Hepatocyte (in vitro differentiated cells): Measurements from ENCODE around the gene CDH4. TPM values are rescaled to one million over a fixed set of nuclear protein-coding genes. Genes with fewer than 3 reads are reported as not detected.

Experiments used
- DNase-seq: peaks from one replicate; pipeline ENCODE4 v3.0.0-alpha.2; 2016; ENCODE audit warnings: low spot score
- H2AFZ ChIP-seq: fragments of 200-600 bp; sonication (generic); 2 replicates; pipeline ENCODE4 v1.6.0; 2016; ENCODE audit warnings: antibody characterized with exemption, mild to moderate bottlenecking
- H3K27ac ChIP-seq: fragments of 200-600 bp; sonication (generic); 2 replicates; pipeline ENCODE4 v1.5.1; 2016; ENCODE audit warnings: mild to moderate bottlenecking
- H3K27me3 ChIP-seq: fragments of 200-600 bp; sonication (generic); 2 replicates; pipeline ENCODE4 v1.6.1; 2016
- H3K36me3 ChIP-seq: fragments of 200-600 bp; sonication (generic); replicated peaks from 2 replicates; pipeline ENCODE4 v1.5.1; 2016; ENCODE audit warnings: low read depth; ENCODE audit not compliant: insufficient read depth
- H3K4me1 ChIP-seq: fragments of 200-600 bp; sonication (generic); 2 replicates; pipeline ENCODE4 v1.5.1; 2016; ENCODE audit warnings: mild to moderate bottlenecking, moderate library complexity; ENCODE audit not compliant: insufficient read depth
- H3K4me2 ChIP-seq: fragments of 200-600 bp; sonication (generic); 2 replicates; pipeline ENCODE4 v1.6.0; 2016
- H3K4me3 ChIP-seq: fragments of 200-600 bp; sonication (generic); 2 replicates; pipeline ENCODE4 v1.5.1; 2016; ENCODE audit warnings: mild to moderate bottlenecking
- H3K79me2 ChIP-seq: fragments of 200-600 bp; sonication (generic); 2 replicates; pipeline ENCODE4 v1.6.0; 2017; ENCODE audit warnings: mild to moderate bottlenecking
- H3K9me2 ChIP-seq: fragments of 200-600 bp; sonication (generic); replicated peaks from 2 replicates; pipeline ENCODE4 v1.6.0; 2017; ENCODE audit warnings: mild to moderate bottlenecking; ENCODE audit not compliant: insufficient read depth
- H3K9me3 ChIP-seq: fragments of 200-600 bp; sonication (generic); 2 replicates; pipeline ENCODE4 v1.5.1; 2016; ENCODE audit warnings: low read depth, mild to moderate bottlenecking
- H4K20me1 ChIP-seq: fragments of 200-600 bp; sonication (generic); 2 replicates; pipeline ENCODE4 v1.6.0; 2016; ENCODE audit warnings: mild to moderate bottlenecking; ENCODE audit not compliant: insufficient read depth, poor library complexity, severe bottlenecking
- EZH2 ChIP-seq: fragments of 200-600 bp; sonication (generic); IDR thresholded peaks from 2 replicates; pipeline ENCODE4 v1.6.1; 2016; ENCODE audit warnings: antibody characterized with exemption, mild to moderate bottlenecking, borderline replicate concordance
- EZH2phosphoT487 ChIP-seq: fragments of 200-600 bp; sonication (generic); IDR thresholded peaks from one replicate; pipeline ENCODE4 v1.6.1; 2018; ENCODE audit warnings: antibody characterized with exemption, mild to moderate bottlenecking, low read depth, moderate library complexity; ENCODE audit not compliant: unreplicated experiment, severe bottlenecking
- WGBS: methylation state at CpG from one replicate; pipeline ENCODE4 v1.1.6; 2016; ENCODE audit warnings: low lambda C conversion rate; ENCODE audit errors: missing lambda C conversion rate; 5-methylcytosine and 5-hydroxymethylcytosine counted together
- polyA plus RNA-seq: library from polyadenylated mRNA; unstranded; fragments of >200 nt; fragmentation: Nextera tagmentation; extraction: Ambion mirVana; gene quantifications from 2 replicates; pipeline ENCODE4 v1.2.1, GENCODE V29; 2016
- total RNA-seq: library from RNA; depleted of rRNA; stranded (reverse); fragments of >200 nt; gene quantifications from 2 replicates; pipeline ENCODE4 v1.2.3, GENCODE V29; 2014
- TF ChIP-seq, protein P1 (sequence below): fragments of 200-600 bp; sonication (generic); IDR thresholded peaks from 2 replicates; pipeline ENCODE4 v1.5.1; 2016; ENCODE audit warnings: antibody characterized with exemption, mild to moderate bottlenecking; ENCODE audit not compliant: poor library complexity

The CDH4 gene
- total and polyA plus RNA-seq, 2 experiments from 2014 or later = 0.53 to 0.73 TPM

DNA sequence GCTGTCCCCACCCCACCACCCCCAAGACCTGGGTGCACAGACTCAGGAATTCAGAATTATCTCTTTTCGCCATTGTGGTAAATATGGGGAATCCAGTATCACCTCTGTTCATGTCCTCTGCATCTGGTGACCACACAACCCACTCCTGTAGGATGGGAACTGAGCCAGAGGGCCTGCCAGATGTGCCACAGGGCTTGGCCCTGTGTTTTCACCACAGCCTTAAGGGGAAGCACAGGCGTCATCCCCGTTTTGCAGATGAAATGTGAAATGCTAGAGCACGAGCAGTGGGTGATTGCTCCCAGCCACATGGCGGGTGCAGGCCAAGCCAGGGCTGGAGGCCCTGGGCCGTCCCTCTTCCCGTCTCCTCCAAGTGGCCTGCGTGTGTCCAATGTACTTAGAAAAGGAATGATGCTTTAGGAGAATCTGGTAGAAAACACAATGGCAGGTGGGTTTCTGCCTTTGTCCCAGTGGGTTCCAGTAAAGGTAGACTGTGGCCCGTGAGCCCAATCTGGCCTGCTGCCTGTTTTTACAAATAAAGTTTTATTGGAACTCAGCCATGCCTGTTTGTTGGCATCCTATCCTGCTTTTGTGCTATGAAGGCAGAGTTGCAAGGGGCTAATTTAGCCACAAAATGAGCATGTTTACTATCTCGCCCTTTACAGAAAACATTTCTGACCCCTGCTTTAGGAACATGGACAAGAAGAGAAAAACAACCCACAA is 309.2 kb downstream of the CDH4 start:
- no peaks in the 10 kb centered on the region for H3K36me3 ChIP-seq
- no peak overlapping the region for H3K4me3 ChIP-seq
- H3K4me2 ChIP-seq = no peak overlapping the region
- no peaks in the 10 kb centered on the region for H3K79me2 ChIP-seq
- 90% methylated on average over 10 of the region's 10 CpGs for WGBS
- H3K27ac ChIP-seq = no peak overlapping the region
- H3K9me3 ChIP-seq = no peaks in the 10 kb centered on the region
- no peaks in the 10 kb centered on the region for H3K27me3 ChIP-seq
- no peaks in the 10 kb centered on the region for H3K9me2 ChIP-seq
- no peaks in the 10 kb centered on the region for H3K4me1 ChIP-seq
- no peaks in the 10 kb centered on the region for H4K20me1 ChIP-seq
- TF ChIP-seq, protein P1, sequence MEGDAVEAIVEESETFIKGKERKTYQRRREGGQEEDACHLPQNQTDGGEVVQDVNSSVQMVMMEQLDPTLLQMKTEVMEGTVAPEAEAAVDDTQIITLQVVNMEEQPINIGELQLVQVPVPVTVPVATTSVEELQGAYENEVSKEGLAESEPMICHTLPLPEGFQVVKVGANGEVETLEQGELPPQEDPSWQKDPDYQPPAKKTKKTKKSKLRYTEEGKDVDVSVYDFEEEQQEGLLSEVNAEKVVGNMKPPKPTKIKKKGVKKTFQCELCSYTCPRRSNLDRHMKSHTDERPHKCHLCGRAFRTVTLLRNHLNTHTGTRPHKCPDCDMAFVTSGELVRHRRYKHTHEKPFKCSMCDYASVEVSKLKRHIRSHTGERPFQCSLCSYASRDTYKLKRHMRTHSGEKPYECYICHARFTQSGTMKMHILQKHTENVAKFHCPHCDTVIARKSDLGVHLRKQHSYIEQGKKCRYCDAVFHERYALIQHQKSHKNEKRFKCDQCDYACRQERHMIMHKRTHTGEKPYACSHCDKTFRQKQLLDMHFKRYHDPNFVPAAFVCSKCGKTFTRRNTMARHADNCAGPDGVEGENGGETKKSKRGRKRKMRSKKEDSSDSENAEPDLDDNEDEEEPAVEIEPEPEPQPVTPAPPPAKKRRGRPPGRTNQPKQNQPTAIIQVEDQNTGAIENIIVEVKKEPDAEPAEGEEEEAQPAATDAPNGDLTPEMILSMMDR = no peak
- no peak for TF ChIP-seq EZH2phosphoT487
- TF ChIP-seq EZH2 = no peak
- no peak for DNase-seq
- no peak overlapping the region for H2AFZ ChIP-seq

DNA sequence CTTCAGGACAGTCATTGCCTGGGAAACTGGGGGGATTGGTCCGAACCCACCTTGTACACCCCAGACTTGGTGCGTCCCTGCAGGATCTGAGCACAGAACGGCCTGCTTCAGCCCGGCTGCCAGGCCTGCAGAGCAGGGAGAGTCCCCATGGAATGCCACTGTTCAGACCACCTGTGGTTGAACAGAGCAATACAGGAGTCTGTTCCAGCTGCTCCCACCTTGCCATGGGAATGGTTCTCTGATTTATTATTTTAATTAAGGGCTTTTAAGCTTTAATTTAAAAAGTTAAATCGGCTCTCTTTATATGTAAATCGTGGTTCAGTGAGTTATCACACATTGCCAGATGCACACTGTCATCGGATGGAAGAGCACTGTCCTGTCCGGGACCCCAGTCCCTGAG is 310.4 kb downstream of the CDH4 start:
- Histone ChIP-seq H3K4me3 (no peak overlapping the region), H3K36me3 (no peaks in the 10 kb centered on the region), H3K27me3 (no peaks in the 10 kb centered on the region), H3K4me2 (no peak overlapping the region), H3K79me2 (no peaks in the 10 kb centered on the region), H3K9me3 (no peaks in the 10 kb centered on the region), H2AFZ (no peak overlapping the region), H4K20me1 (no peaks in the 10 kb centered on the region), H3K27ac (no peak overlapping the region), H3K9me2 (no peaks in the 10 kb centered on the region), H3K4me1 (no peaks in the 10 kb centered on the region)
- WGBS = 87% methylated on average over 8 of the region's 8 CpGs
- DNase-seq = no peak
- TF ChIP-seq EZH2 (no peak), EZH2phosphoT487 (no peak)
- TF ChIP-seq, protein P1 = no peak

DNA sequence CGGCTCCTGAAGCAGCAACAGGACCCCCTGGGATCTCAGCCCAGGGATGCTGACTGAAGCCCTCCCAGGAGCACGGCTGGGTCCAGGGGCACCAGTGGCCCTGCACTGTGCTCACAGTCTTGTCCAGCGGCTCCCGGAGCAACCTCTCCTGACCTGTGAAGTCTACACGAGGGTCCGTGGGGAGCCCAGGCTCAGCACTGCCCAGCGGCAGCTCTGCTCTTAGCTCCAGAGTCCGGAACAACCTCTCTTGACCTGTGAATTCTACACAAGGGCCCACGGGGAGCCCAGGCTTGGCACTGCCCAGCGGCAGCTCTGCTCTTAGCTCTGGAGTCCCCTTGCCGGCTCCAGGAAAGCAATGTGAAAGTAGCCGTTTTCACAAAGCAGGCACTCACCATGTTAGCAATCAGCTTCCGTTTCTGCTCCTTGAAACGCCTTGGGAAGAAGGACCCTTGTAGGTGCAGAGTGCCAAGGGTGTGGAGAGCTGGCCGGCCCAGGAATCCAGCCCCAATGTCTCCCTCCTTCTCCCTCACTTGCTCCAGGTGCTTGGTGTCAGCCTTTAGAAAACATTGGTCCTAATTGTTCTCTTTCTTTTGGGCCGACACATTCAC is 310.9 kb downstream of the CDH4 start:
- 76% methylated on average over 16 of the region's 16 CpGs for WGBS
- Histone ChIP-seq H3K27ac (no peak overlapping the region), H3K4me2 (no peak overlapping the region), H3K4me3 (no peak overlapping the region), H3K4me1 (no peaks in the 10 kb centered on the region), H3K9me3 (no peaks in the 10 kb centered on the region), H3K36me3 (no peaks in the 10 kb centered on the region), H4K20me1 (no peaks in the 10 kb centered on the region), H3K27me3 (no peaks in the 10 kb centered on the region), H2AFZ (no peak overlapping the region), H3K9me2 (no peaks in the 10 kb centered on the region), H3K79me2 (no peaks in the 10 kb centered on the region)
- DNase-seq = no peak
- no peak for TF ChIP-seq EZH2phosphoT487

DNA sequence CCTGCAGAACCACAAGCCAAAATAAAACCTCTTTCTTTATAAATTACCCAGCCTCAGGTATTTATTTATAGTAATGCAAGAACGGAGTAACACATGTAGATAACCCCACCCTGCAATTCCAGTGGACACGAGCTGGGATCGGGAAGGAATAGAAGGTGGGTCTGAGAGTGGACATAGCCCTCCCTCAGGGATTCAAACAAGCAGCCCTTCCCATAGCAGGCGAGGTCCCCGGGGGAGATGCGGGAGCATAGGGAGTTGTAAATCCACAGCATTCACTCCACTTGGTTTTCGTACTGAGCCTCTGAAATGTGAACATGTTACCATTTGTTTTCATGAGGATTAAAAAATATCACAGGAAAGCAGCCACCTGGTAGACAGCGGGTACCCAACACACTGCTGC is 312.6 kb downstream of the CDH4 start:
- H3K4me1 ChIP-seq = no peaks in the 10 kb centered on the region
- no peak overlapping the region for H3K4me3 ChIP-seq
- H4K20me1 ChIP-seq = no peaks in the 10 kb centered on the region
- H3K79me2 ChIP-seq = no peaks in the 10 kb centered on the region
- no peaks in the 10 kb centered on the region for H3K9me2 ChIP-seq
- H2AFZ ChIP-seq = no peak overlapping the region
- H3K9me3 ChIP-seq = no peaks in the 10 kb centered on the region
- 95% methylated on average over 8 of the region's 8 CpGs for WGBS
- TF ChIP-seq, protein P1 = no peak
- no peak for TF ChIP-seq EZH2phosphoT487
- TF ChIP-seq EZH2 = no peak
- H3K36me3 ChIP-seq = no peaks in the 10 kb centered on the region
- no peak overlapping the region for H3K27ac ChIP-seq
- DNase-seq = no peak
- H3K27me3 ChIP-seq = no peaks in the 10 kb centered on the region
- no peak overlapping the region for H3K4me2 ChIP-seq
